Esophagus squamous epithelium (tissue), 5 donors: ENCODE data around the gene CCND1. TPM values are rescaled to one million over a fixed set of nuclear protein-coding genes. Genes with fewer than 3 reads are reported as not detected.

Experiments
- DNase-seq: peaks from one replicate; lab custom pipeline; 2025; lab: John Stamatoyannopoulos, UW
- H3K27ac ChIP-seq, 4 donors: fragments of 200-600 bp; sonication (generic); one replicate each; pipeline ENCODE4 v1.5.1; 2016 to 2019; ENCODE audit warnings: mild to moderate bottlenecking in 1 of 4
- H3K27me3 ChIP-seq, 4 donors: fragments of 200-600 bp; sonication (generic); 1 replicate in 3 of 4; 2 replicates in 1 of 4; pipeline versions ENCODE4 v1.5.1 to v1.6.0; 2017 to 2021; ENCODE audit warnings: antibody characterized with exemption in 1 of 4
- H3K36me3 ChIP-seq, 3 donors: fragments of 200-600 bp; sonication (generic); one replicate each; pipeline ENCODE4 v1.5.1; 2016 to 2019
- H3K4me1 ChIP-seq, 3 donors: fragments of 200-600 bp; sonication (generic); one replicate each; pipeline ENCODE4 v1.5.1; 2017 to 2019
- H3K4me3 ChIP-seq, 4 donors: fragments of 200-600 bp; sonication (generic); 1 replicate in 3 of 4; 2 replicates in 1 of 4; pipeline ENCODE4 v1.5.1; 2016 to 2019; ENCODE audit warnings: mild to moderate bottlenecking in 2 of 4, moderate library complexity in 1 of 4
- H3K9me3 ChIP-seq, 3 donors: fragments of 200-600 bp; sonication (generic); one replicate each; pipeline ENCODE4 v1.5.1; 2016 to 2019
- POLR2A ChIP-seq, 4 donors: fragments of 450-650 bp; IDR thresholded peaks; one replicate each; pipeline ENCODE4 v1.6.1; 2017; ENCODE audit warnings: antibody characterized with exemption in 4 of 4, mild to moderate bottlenecking in 4 of 4, moderate library complexity in 3 of 4
- WGBS, 2 donors: methylation state at CpG; one replicate each; pipeline ENCODE4 v1.1.5; 2018; 5-methylcytosine and 5-hydroxymethylcytosine counted together
- intact Hi-C: fragments of 100-400 bp; cut with DNase I; formaldehyde crosslinking; loops from one replicate; pipeline ENCODE4 v1.15.0; 2022
- total RNA-seq, 4 donors: library from RNA; depleted of rRNA; stranded (reverse); fragments of >200 nt; gene quantifications; one replicate each; pipeline ENCODE4 v1.1.0, GENCODE V29; 2016
- TF ChIP-seq, protein P1 (sequence below), 6 experiments: fragments of 450-650 bp in 4 of 6; fragments of 200-600 bp in 2 of 6; sonication (generic) in 2 of 6; IDR thresholded peaks; one replicate each; pipeline ENCODE4 v1.5.1; 2016 to 2019; ENCODE audit warnings: antibody characterized with exemption in 6 of 6, mild to moderate bottlenecking in 4 of 6, moderate library complexity in 4 of 6
- donor health status: DM: yes; HTN: yes; CAD: no.

The CCND1 gene
- total RNA-seq, 4 donors from 2014 or later: 64.1 to 216 (median 145) TPM

DNA sequence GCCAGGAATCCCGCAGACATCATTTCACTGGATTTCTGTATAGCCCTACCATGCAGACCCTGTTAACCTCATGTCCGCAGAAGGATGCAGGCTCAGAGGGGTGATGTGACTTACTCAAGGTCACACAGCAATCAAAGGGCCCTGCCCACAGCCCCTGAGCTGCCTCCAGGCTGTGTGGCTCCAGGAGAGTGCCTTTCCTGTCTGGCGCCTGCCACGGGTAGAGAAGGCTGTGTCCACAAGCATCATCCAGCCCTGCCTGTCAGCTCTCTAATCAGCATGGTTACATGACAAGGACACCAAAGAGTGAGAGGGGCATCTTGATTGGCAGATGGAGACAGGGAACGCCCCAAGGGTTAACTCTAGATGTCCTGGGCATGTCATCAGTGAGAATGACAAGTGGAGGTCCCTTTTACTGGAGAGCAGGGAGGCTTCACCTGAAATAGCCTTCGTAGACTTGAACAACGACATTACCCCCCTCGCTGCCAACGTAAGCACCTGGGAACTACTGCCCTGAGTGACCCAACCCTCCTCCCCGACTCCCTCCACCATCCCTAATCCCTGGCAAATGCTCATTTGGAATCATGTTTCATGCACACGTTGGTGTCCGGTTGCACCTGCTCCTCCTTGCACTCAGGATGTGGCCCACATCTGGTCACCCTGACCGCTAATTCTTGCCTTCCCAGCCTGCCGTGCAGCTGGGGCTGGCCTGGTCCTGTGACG lies 56.0 kb downstream of the CCND1 start:
- Histone ChIP-seq H3K36me3 (no peaks in the 10 kb centered on the region), H3K9me3 (no peaks in the 10 kb centered on the region), H3K4me3 (no peak overlapping the region), H3K4me1 (peaks cover 0 to 6% (median 0%) of the 10 kb centered on the region in 3 donors), H3K27ac (no peak overlapping the region), H3K27me3 (peaks cover 0 to 93% (median under 1%) of the 10 kb centered on the region in 4 donors)
- intact Hi-C loops: no loop called here
- no peak for DNase-seq
- no peak for TF ChIP-seq POLR2A (IDR thresholded peaks at IDR 0.05)
- TF ChIP-seq, protein P1, sequence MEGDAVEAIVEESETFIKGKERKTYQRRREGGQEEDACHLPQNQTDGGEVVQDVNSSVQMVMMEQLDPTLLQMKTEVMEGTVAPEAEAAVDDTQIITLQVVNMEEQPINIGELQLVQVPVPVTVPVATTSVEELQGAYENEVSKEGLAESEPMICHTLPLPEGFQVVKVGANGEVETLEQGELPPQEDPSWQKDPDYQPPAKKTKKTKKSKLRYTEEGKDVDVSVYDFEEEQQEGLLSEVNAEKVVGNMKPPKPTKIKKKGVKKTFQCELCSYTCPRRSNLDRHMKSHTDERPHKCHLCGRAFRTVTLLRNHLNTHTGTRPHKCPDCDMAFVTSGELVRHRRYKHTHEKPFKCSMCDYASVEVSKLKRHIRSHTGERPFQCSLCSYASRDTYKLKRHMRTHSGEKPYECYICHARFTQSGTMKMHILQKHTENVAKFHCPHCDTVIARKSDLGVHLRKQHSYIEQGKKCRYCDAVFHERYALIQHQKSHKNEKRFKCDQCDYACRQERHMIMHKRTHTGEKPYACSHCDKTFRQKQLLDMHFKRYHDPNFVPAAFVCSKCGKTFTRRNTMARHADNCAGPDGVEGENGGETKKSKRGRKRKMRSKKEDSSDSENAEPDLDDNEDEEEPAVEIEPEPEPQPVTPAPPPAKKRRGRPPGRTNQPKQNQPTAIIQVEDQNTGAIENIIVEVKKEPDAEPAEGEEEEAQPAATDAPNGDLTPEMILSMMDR (IDR thresholded peaks at IDR 0.05): no peak
- WGBS, 2 donors: 45 to 67% methylated on average over 12 to 13 of the region's 15 CpGs

DNA sequence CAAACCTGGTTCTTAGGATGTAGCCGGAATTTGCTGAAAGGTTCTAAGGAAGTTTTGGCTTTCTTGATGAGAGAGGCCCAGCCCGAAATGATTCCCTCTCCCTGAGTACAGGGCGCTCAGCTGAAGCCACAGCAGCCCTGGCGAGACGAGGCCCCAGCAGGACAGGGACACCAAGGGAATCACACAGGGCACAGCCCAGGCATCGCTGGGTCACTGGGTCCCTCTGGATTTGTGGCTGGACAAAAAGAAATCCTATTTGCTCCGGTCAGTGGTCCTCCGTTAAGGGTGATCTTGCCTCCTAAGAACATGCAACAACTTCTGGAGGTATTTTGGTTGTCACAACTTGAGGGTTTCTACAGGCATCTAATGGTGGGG lies 56.5 kb downstream of the CCND1 start:
- no peak overlapping the region for H3K27ac ChIP-seq
- WGBS, 2 donors: 40 to 82% methylated on average over 1 to 6 of the region's 8 CpGs
- intact Hi-C loops: no loop called here
- TF ChIP-seq, protein P1 (IDR thresholded peaks at IDR 0.05): no peak
- no peak for TF ChIP-seq POLR2A (IDR thresholded peaks at IDR 0.05)
- no peak overlapping the region for H3K4me3 ChIP-seq
- DNase-seq: no peak
- H3K36me3 ChIP-seq: no peaks in the 10 kb centered on the region
- no peaks in the 10 kb centered on the region for H3K9me3 ChIP-seq
- peaks cover 0 to 93% (median 5%) of the 10 kb centered on the region in 4 donors for H3K27me3 ChIP-seq
- peaks cover 0 to 12% (median 0%) of the 10 kb centered on the region in 3 donors for H3K4me1 ChIP-seq

DNA sequence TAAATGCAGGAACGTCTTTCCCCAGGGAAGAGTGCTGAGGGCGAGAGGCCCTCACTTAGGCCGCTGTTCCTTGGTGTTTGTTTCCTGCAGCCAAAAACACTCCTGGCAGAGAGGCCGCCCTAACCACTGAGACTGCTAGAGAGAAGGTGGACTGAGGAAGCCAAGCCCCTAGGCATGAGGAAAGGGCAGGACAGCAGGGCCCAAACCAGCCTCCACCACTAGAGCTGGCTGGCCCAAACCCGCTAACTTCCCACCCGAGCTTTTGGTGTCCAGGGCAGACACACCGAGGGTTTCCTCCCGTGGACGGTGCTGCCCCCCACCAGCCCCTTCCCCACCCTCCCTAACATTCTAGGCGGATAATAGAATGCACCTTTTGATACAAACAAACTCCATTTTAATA lies 56.9 kb downstream of the CCND1 start:
- TF ChIP-seq POLR2A (IDR thresholded peaks at IDR 0.05): no peak
- TF ChIP-seq, protein P1 (IDR thresholded peaks at IDR 0.05): no peak
- DNase-seq: no peak

DNA sequence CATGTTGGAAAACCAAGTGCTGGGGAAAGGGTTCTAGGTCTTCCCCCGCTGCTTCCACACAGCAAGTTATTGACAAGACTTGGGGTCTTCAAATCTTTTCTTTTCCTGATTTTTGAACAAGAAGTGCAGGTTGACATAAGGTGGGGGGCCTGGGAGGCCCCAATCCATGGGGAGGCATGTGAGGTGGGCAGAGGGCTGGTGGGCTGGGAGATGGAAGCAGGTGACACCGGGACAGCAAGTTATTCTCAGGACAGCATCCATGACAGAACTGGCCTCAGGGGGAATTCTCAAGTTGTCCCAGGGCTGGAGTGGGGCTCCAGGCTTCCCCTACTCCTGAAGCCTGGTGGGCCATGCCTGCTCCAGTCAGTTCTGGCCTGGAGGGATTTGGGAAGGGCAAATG lies 57.4 kb downstream of the CCND1 start:
- intact Hi-C loops: no loop called here
- TF ChIP-seq, protein P1 (IDR thresholded peaks at IDR 0.05): no peak
- no peak for TF ChIP-seq POLR2A (IDR thresholded peaks at IDR 0.05)
- H3K27me3 ChIP-seq: peaks cover 3 to 95% (median 13%) of the 10 kb centered on the region in 4 donors

More for the DNA sequence above, 56.9 kb downstream of the CCND1 start:
- WGBS, 2 donors: 76 to 82% methylated on average over 6 to 8 of the region's 10 CpGs
- Histone ChIP-seq H3K36me3 (no peaks in the 10 kb centered on the region), H3K27me3 (peaks cover 0 to 93% (median 8%) of the 10 kb centered on the region in 4 donors), H3K9me3 (no peaks in the 10 kb centered on the region), H3K27ac (no peak overlapping the region), H3K4me3 (no peak overlapping the region), H3K4me1 (peaks cover 0 to 16% (median 0%) of the 10 kb centered on the region in 3 donors)
- intact Hi-C loops: no loop called here

DNA sequence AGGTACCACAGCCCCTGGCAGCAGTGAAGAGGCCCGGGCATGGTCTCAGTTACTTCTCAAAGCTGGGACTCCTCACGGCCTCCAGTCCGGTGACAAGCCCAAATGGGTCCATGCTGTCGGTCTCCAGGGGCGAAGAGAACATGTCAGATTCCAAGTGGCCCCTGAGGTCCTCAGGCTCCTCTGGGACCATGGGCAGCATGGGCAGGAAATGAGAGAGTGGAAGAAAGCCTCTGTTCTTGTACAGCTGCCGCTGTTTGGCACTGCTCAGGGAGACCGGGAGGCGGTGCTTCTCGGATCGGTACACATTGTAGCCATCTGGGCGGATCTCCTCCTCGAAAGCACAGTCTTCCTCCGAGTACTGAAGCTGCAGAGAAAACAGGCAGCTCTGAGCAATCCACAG lies 58.3 kb downstream of the CCND1 start:
- WGBS, 2 donors: 57 to 59% methylated on average over 4 to 13 of the region's 13 CpGs
- Histone ChIP-seq H3K4me3 (no peak overlapping the region), H3K9me3 (no peaks in the 10 kb centered on the region), H3K36me3 (no peaks in the 10 kb centered on the region), H3K4me1 (peaks cover 7 to 29% (median 10%) of the 10 kb centered on the region in 3 donors), H3K27me3 (peaks cover 11 to 96% (median 20%) of the 10 kb centered on the region in 4 donors), H3K27ac (no peak overlapping the region)
- intact Hi-C loops: no loop called here
- TF ChIP-seq, protein P1 (IDR thresholded peaks at IDR 0.05): no peak
- TF ChIP-seq POLR2A (IDR thresholded peaks at IDR 0.05): no peak
- no peak for DNase-seq

More for the DNA sequence above, 57.4 kb downstream of the CCND1 start:
- H3K4me1 ChIP-seq: peaks cover 0 to 21% (median 2%) of the 10 kb centered on the region in 3 donors
- no peak overlapping the region for H3K27ac ChIP-seq
- no peak overlapping the region for H3K4me3 ChIP-seq
- DNase-seq: no peak
- 81 to 84% methylated on average over 1 to 2 of the region's 2 CpGs for WGBS, 2 donors
- H3K9me3 ChIP-seq: no peaks in the 10 kb centered on the region
- no peaks in the 10 kb centered on the region for H3K36me3 ChIP-seq
